Endothelial cell of umbilical vein (primary cell): ENCODE data around the gene KCNK10. TPM values are rescaled to one million over a fixed set of nuclear protein-coding genes. Genes with fewer than 3 reads are reported as not detected.

Experiments
- BruUV-seq: library from RNA; stranded (reverse); fragments of 400-500 nt; replicated peaks from 2 replicates; lab custom pipeline; 2021; lab: Mats Ljungman, UMichigan
- CTCF ChIA-PET: fragments of 300-600, 350-600 bp; sonication (Branson Sonifier 250); formaldehyde crosslinking; loops from one replicate; lab custom pipeline; 2021; ENCODE audit warnings: antibody characterized with exemption, inconsistent platforms; lab: Charles Lee
- POLR2A ChIA-PET: fragments of 300-600, 350-600 bp; sonication (Branson Sonifier 250); formaldehyde crosslinking; loops from one replicate; lab custom pipeline; 2021; ENCODE audit warnings: antibody characterized with exemption, inconsistent platforms; lab: Charles Lee
- DNase-seq: peaks from one replicate; pipeline ENCODE4 v3.0.0-alpha.2; 2011; ENCODE audit warnings: low read depth, low spot score
- FAIRE-seq: peaks from 2 replicates; lab custom pipeline; 2011; peaks lifted over from hg19 to GRCh38; lab: Jason Lieb, UNC
- H2AFZ ChIP-seq: 2 replicates; pipeline ENCODE4 v1.6.0; 2012; ENCODE audit warnings: low read depth, low read length, control low read depth, inconsistent platforms
- H3K27ac ChIP-seq: 2 replicates; pipeline ENCODE4 v1.5.1; 2011; ENCODE audit warnings: low read depth, mild to moderate bottlenecking, control low read depth, low read length, moderate library complexity; ENCODE audit not compliant: insufficient read depth
- H3K27me3 ChIP-seq, 2 experiments: 2 replicates each; pipeline versions ENCODE4 v1.6.0 to v1.6.1; 2011; ENCODE audit warnings: low read length in 2 of 2, mixed read lengths in 1 of 2; ENCODE audit not compliant: control insufficient read depth in 2 of 2, insufficient read depth in 2 of 2
- H3K36me3 ChIP-seq, 2 experiments: 2 replicates in 1 of 2; 3 replicates in 1 of 2; pipeline ENCODE4 v1.5.1; 2011; ENCODE audit warnings: low read length in 2 of 2, mild to moderate bottlenecking in 1 of 2, moderate library complexity in 1 of 2; ENCODE audit not compliant: control insufficient read depth in 2 of 2, insufficient read depth in 2 of 2; ENCODE audit errors: extremely low read depth in 1 of 2
- H3K4me1 ChIP-seq: 3 replicates; pipeline ENCODE4 v1.5.1; 2011; ENCODE audit warnings: mild to moderate bottlenecking, low read length; ENCODE audit not compliant: control insufficient read depth, insufficient read depth; ENCODE audit errors: extremely low read depth
- H3K4me2 ChIP-seq: 2 replicates; pipeline ENCODE4 v1.6.1; 2011; ENCODE audit warnings: low read length, control low read depth, mixed read lengths; ENCODE audit not compliant: insufficient read depth
- H3K4me3 ChIP-seq, 3 experiments: fragments of 200-600 bp in 1 of 3; sonication (generic), shearing (Covaris generic) in 1 of 3; replicated peaks in 1 of 3; 2 replicates each; pipeline ENCODE4 v1.5.1; 2011 to 2016; ENCODE audit warnings: control low read depth in 3 of 3, low read length in 3 of 3, mild to moderate bottlenecking in 2 of 3, inconsistent platforms in 1 of 3, low read depth in 1 of 3, moderate library complexity in 1 of 3; ENCODE audit not compliant: insufficient read depth in 1 of 3
- H3K79me2 ChIP-seq: 2 replicates; pipeline ENCODE4 v1.6.0; 2012; ENCODE audit warnings: low read length, inconsistent platforms; ENCODE audit not compliant: control insufficient read depth, insufficient read depth
- H3K9ac ChIP-seq: replicated peaks from 2 replicates; pipeline ENCODE3; 2011; ENCODE audit warnings: low read length, control low read depth; ENCODE audit not compliant: insufficient read depth; ENCODE audit errors: extremely low read depth
- H3K9me1 ChIP-seq: replicated peaks from 3 replicates; pipeline ENCODE4 v1.6.0; 2011; ENCODE audit warnings: mild to moderate bottlenecking, low read length; ENCODE audit not compliant: control insufficient read depth, insufficient read depth; ENCODE audit errors: extremely low read depth
- H3K9me3 ChIP-seq: replicated peaks from 2 replicates; pipeline ENCODE4 v1.5.1; 2012; ENCODE audit warnings: low read length, inconsistent platforms; ENCODE audit not compliant: control insufficient read depth, insufficient read depth
- H4K20me1 ChIP-seq: replicated peaks from 2 replicates; pipeline ENCODE3; 2011; ENCODE audit warnings: mild to moderate bottlenecking, low read length; ENCODE audit not compliant: control insufficient read depth, insufficient read depth; ENCODE audit errors: extremely low read depth
- EZH2 ChIP-seq: IDR thresholded peaks from 2 replicates; pipeline ENCODE4 v1.6.1; 2012; ENCODE audit warnings: borderline replicate concordance, low read depth, mild to moderate bottlenecking, moderate library complexity, low read length, inconsistent platforms; ENCODE audit not compliant: severe bottlenecking
- FOS ChIP-seq: IDR thresholded peaks from 2 replicates; pipeline ENCODE4 v1.6.1; 2011; ENCODE audit warnings: mild to moderate bottlenecking, low read length, moderate library complexity, borderline replicate concordance; ENCODE audit not compliant: insufficient read depth
- GATA2 ChIP-seq: IDR thresholded peaks from 2 replicates; pipeline ENCODE4 v1.7.0; 2011; ENCODE audit warnings: low read depth, mild to moderate bottlenecking, moderate library complexity, mixed read lengths, low read length; ENCODE audit not compliant: insufficient read length, insufficient read depth
- JUN ChIP-seq: IDR thresholded peaks from 2 replicates; pipeline ENCODE4 v1.6.1; 2011; ENCODE audit warnings: borderline replicate concordance, low read depth; ENCODE audit not compliant: insufficient read length, insufficient read depth
- MYC ChIP-seq: IDR thresholded peaks from one replicate; pipeline ENCODE4 v1.6.1; 2011; ENCODE audit warnings: mild to moderate bottlenecking, low read depth, low read length
- POLR2A ChIP-seq: IDR thresholded peaks from 2 replicates; pipeline ENCODE4 v1.6.1; 2012; ENCODE audit warnings: low read depth, mild to moderate bottlenecking, control low read depth, low read length
- POLR2AphosphoS5 ChIP-seq: IDR thresholded peaks from 2 replicates; pipeline ENCODE4 v1.6.1; 2012; ENCODE audit warnings: low read depth, mild to moderate bottlenecking, control low read depth, low read length, moderate library complexity; ENCODE audit not compliant: insufficient read depth
- dilution Hi-C: fragments of 300-500 bp; cut with MboI; formaldehyde crosslinking; loops from one replicate; pipeline ENCODE4 v1.15.0; 2019; ENCODE audit warnings: low sequenced_read_pairs; ENCODE audit not compliant: extremely low pct_ligation_motif_present
- intact Hi-C: fragments of 100-400 bp; cut with micrococcal nuclease; formaldehyde crosslinking; loops from one replicate; pipeline ENCODE4 v1.10.0; 2022
- polyA plus RNA-seq, 4 experiments: library from polyadenylated mRNA; depleted of rRNA in 3 of 4; stranded (reverse) in 3 of 4; unstranded in 1 of 4; fragments of >200 nt; gene quantifications; 2 replicates each; pipeline versions ENCODE4 v1.2.1 to v1.2.3, GENCODE V29; 2011 to 2012; ENCODE audit warnings: missing spikeins in 1 of 4
- total RNA-seq: library from RNA; stranded (reverse); gene quantifications from 2 replicates; pipeline ENCODE4 v1.2.3, GENCODE V29; 2021
- TF ChIP-seq, protein P1 (sequence below): IDR thresholded peaks from 2 replicates; pipeline ENCODE4 v1.6.1; 2011; ENCODE audit not compliant: insufficient read depth, insufficient read length
- TF ChIP-seq, protein P2 (sequence below), 2 donors: IDR thresholded peaks; 1 replicate in 1 of 2; 2 replicates in 1 of 2; pipeline ENCODE4 v1.5.1; 2011; ENCODE audit warnings: low read length in 2 of 2, mild to moderate bottlenecking in 2 of 2, moderate library complexity in 2 of 2, control low read depth in 1 of 2, inconsistent platforms in 1 of 2, low read depth in 1 of 2; ENCODE audit not compliant: insufficient read depth in 1 of 2; ENCODE audit errors: extremely low read depth in 1 of 2

Gene KCNK10
- total and polyA plus RNA-seq, 2 donors (not counting 3 experiments of a cell fraction or from before 2014, with no cell fraction given), result not detected

GRCh38 chr14:88143810-88144209 lies 179.3 kb downstream of the KCNK10 start:
- DNase-seq (no peak), FAIRE-seq (no peak)
- Histone ChIP-seq H2AFZ (no peak overlapping the region), H3K79me2 (no peaks in the 10 kb centered on the region), H3K4me1 (no peaks in the 10 kb centered on the region), H3K9ac (no peak overlapping the region), H3K4me2 (no peak overlapping the region), H3K9me3 (no peaks in the 10 kb centered on the region), H3K36me3 (no peaks in the 10 kb centered on the region), H3K27ac (no peak overlapping the region), H3K4me3 (no peak overlapping the region), H3K27me3 (no peaks in the 10 kb centered on the region), H4K20me1 (no peaks in the 10 kb centered on the region), H3K9me1 (no peaks in the 10 kb centered on the region)
- intact Hi-C loops (no loop called here), dilution Hi-C loops (no loop called here)
- TF ChIP-seq POLR2AphosphoS5 (no peak), EZH2 (no peak), GATA2 (no peak)
- no TSS peak for BruUV-seq
- CTCF ChIA-PET, result no interaction called here
- POLR2A ChIA-PET, result no interaction called here

DNA sequence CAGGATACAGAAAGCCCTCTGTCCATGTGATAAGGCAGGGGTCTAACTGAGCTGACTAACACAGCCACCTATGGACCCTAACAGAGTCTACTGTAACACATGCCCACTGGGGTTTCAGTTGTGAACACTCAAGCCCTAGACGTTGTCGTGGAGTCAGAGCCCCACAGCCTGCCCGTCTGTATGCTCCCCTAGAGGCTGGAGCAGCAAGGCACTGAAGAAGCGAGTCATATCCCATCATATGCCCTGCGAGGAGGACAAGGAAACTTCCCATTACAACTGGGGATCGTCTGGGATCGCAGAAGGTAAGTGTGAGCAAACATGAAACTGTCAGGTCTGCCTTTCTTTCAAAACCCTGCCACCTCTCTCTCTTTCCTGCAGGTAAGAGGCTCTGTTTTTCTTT lies 180.1 kb downstream of the KCNK10 start:
- ChIA-PET POLR2A (no interaction called here), CTCF (no interaction called here)
- no peaks in the 10 kb centered on the region for H3K79me2 ChIP-seq
- H2AFZ ChIP-seq, result no peak overlapping the region
- no TSS peak for BruUV-seq
- H3K9me3 ChIP-seq, result no peaks in the 10 kb centered on the region
- no peaks in the 10 kb centered on the region for H3K27me3 ChIP-seq
- H3K9ac ChIP-seq, result no peak overlapping the region
- H4K20me1 ChIP-seq, result no peaks in the 10 kb centered on the region
- H3K9me1 ChIP-seq, result no peaks in the 10 kb centered on the region
- dilution Hi-C loops, result no loop called here
- no peak overlapping the region for H3K27ac ChIP-seq
- intact Hi-C loops, result no loop called here
- no peak for DNase-seq
- H3K4me1 ChIP-seq, result no peaks in the 10 kb centered on the region
- no peaks in the 10 kb centered on the region for H3K36me3 ChIP-seq
- H3K4me2 ChIP-seq, result no peak overlapping the region
- FAIRE-seq, result no peak
- TF ChIP-seq FOS (no peak), EZH2 (no peak), MYC (no peak), POLR2A (no peak), JUN (no peak), POLR2AphosphoS5 (no peak), GATA2 (no peak)
- TF ChIP-seq, protein P1, sequence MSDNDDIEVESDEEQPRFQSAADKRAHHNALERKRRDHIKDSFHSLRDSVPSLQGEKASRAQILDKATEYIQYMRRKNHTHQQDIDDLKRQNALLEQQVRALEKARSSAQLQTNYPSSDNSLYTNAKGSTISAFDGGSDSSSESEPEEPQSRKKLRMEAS, result no peak
- TF ChIP-seq, protein P2, sequence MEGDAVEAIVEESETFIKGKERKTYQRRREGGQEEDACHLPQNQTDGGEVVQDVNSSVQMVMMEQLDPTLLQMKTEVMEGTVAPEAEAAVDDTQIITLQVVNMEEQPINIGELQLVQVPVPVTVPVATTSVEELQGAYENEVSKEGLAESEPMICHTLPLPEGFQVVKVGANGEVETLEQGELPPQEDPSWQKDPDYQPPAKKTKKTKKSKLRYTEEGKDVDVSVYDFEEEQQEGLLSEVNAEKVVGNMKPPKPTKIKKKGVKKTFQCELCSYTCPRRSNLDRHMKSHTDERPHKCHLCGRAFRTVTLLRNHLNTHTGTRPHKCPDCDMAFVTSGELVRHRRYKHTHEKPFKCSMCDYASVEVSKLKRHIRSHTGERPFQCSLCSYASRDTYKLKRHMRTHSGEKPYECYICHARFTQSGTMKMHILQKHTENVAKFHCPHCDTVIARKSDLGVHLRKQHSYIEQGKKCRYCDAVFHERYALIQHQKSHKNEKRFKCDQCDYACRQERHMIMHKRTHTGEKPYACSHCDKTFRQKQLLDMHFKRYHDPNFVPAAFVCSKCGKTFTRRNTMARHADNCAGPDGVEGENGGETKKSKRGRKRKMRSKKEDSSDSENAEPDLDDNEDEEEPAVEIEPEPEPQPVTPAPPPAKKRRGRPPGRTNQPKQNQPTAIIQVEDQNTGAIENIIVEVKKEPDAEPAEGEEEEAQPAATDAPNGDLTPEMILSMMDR (IDR thresholded peaks at IDR 0.05; ENCODE audit: extremely low read depth in 1 of 2, insufficient read depth in 1 of 2, low read depth in 1 of 2, low read length in 2 of 2), result no peak
- no peak overlapping the region for H3K4me3 ChIP-seq
